NCI-H1436 treated with DMSO at 0.1 percent for 48 hours (cell line): ENCODE measurements around the gene AHR.
"Not testable (repeated sequence)": the region's sequence is repeated elsewhere in the genome, so short reads cannot be mapped to it uniquely, and the experiment has no call there.

Experiments
- DNase-seq: peaks from one replicate; lab custom pipeline; 2025; lab: John Stamatoyannopoulos, UW

AHR gene

GRCh38 chr7:17376595-17376994 lies 78.1 kb downstream of the AHR start:
- DNase-seq = no peak

- no peak for DNase-seq
Measured at GRCh38 chr7:17380736-17381662, 82.5 kb downstream of the AHR start.

- DNase-seq = not testable (repeated sequence)
Measured at GRCh38 chr7:17382408-17383354, 84.2 kb downstream of the AHR start.

DNA sequence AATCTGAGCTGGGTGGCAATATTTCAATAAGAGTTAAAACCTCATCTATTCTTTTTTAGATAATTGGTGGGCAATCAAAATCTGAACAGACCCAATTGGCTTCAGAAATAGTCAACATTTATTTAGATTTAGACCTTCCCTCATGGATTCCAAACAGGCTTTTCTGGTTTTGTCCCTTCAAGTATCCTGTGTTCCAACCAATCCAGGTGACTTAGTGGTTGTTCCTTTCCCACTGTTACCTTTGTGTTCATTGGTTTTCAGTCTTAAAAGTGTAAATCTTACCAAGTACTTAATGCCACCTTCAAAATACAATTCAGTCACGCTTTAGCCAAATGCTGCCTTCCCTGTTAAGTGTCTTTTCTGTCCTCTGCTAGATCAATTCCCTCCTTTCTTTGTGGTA lies 85.9 kb downstream of the AHR start:
- DNase-seq = no peak

DNA sequence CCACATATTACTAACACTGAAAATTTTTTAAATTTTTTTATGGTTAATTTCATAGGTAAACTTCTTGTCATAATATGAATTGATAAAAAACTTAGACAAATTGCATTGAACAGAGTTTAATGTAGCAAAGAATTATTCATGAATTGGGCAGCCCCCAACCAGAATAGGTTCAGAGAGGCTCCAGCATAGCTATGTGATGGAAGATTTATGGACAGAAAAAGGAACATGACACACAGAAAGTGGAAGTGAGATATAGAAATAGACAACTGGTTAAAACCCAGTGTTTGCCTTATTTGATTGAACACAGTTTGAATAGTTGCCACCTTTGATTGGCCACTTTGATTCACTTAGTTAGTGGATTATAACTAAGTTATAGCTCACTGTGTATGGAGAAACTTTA lies 87.2 kb downstream of the AHR start:
- DNase-seq = no peak

- DNase-seq = no peak
Measured at GRCh38 chr7:17390392-17390791, 91.9 kb downstream of the AHR start.

DNA sequence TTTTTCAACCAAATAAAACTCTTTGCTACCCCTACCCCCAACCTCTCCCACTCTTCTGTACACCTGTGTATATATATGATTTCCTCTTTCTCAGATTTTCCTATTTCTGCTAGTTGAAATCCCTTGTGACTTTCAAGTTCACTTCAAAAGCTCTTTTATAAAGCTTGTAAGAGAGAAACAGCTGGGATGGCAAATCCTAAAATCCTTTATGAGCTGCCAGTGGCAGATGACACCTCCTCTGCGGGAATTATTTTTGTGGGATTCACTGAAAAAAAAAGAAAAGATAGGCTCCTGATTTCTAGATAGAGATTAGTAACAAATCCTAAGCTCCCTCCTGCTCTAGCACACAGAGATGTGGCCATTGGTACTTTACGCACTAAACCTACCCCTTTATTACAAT lies 92.9 kb downstream of the AHR start:
- DNase-seq = no peak

GRCh38 chr7:17392846-17393245 lies 94.4 kb downstream of the AHR start:
- DNase-seq = no peak

DNA sequence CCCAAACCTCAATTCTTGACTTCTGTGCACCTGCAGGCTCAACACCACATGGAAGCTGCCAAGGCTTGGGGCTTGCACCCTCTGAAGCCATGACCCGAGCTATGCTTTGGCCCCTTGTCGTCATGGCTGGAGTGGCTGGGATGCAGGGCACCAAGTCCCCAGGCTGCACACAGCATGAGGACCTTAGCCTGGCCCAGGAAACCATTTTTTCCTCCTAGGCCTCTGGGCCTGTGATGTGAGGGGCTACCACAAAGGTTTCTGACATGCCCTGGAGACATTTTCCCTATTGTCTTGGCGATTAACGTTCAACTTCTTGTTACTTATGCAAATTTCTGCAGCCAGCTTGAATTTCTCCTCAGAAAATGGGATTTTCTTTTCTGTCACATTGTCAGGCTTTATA lies 96.1 kb downstream of the AHR start:
- DNase-seq = not testable (repeated sequence)
